Measurements from ENCODE around the gene KCNK16. TPM values are rescaled to one million over a fixed set of nuclear protein-coding genes. Genes with fewer than 3 reads are reported as not detected.

Gene KCNK16
- total and polyA plus RNA-seq, 2 of the 13 experiments (the other 11 are each of a cell fraction or from before 2014, with no cell fraction given) = not detected

DNA sequence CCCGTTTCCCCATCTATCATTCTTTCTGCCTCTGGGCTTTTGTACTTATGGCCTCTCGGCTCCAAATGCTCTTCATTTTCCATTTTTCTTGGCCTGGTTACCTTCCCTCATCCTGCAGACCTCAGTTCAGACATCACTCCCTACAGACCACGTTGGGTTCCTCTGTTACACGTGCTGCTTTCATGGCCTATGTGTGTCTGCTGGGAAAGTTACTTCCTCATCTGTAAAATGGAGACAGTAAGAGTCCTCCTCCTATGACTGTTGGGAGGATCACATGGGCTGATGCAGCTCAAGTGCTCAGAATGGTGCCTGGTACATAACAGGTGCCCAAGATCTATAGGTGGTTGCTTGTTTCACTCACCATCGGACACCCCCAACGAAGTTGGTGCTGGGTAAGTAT is 21.8 kb downstream of the KCNK16 start:
- BruUV-seq (replicated peaks) = no TSS peak
- no peaks in the 10 kb centered on the region for H3K9me3 ChIP-seq (ENCODE audit: low read length)
- in situ Hi-C loops (cut with HindIII; ENCODE audit: extremely low pct_ligation_motif_present, low pct_unique_long_range_greater_than_20kb) = loop anchor here (5.0 to 10.0 kb wide), 2 partner anchors 133 to 296 kb away; no protein-coding TSS in a partner anchor
- H2AFZ ChIP-seq (ENCODE audit: low read length) = no peak overlapping the region
- FAIRE-seq (no peak), DNase-seq (ENCODE audit: low spot score) (no peak), ATAC-seq (no peak)
- H3K27me3 ChIP-seq (ENCODE audit: control insufficient read depth in 1 of 2, insufficient read depth in 2 of 2, low read length in 2 of 2) = peaks cover 0 to 9% of the 10 kb centered on the region in 2 experiments; a peak in 1 of 5 replicates
- no peaks in the 10 kb centered on the region for H3K36me3 ChIP-seq (replicated peaks in 1 of 2; ENCODE audit: control insufficient read depth in 1 of 2, insufficient read depth in 2 of 2, low read length in 2 of 2)
- peaks cover 14% of the 10 kb centered on the region for H3K4me1 ChIP-seq (ENCODE audit: insufficient read depth, low read length)
- no peaks in the 10 kb centered on the region for H4K20me1 ChIP-seq (ENCODE audit: insufficient read depth, low read length)
- H3K4me3 ChIP-seq (replicated peaks in 1 of 3; ENCODE audit: insufficient read depth in 1 of 3, low read depth in 2 of 3, low read length in 3 of 3) = no peak overlapping the region
- TF ChIP-seq, protein P1, sequence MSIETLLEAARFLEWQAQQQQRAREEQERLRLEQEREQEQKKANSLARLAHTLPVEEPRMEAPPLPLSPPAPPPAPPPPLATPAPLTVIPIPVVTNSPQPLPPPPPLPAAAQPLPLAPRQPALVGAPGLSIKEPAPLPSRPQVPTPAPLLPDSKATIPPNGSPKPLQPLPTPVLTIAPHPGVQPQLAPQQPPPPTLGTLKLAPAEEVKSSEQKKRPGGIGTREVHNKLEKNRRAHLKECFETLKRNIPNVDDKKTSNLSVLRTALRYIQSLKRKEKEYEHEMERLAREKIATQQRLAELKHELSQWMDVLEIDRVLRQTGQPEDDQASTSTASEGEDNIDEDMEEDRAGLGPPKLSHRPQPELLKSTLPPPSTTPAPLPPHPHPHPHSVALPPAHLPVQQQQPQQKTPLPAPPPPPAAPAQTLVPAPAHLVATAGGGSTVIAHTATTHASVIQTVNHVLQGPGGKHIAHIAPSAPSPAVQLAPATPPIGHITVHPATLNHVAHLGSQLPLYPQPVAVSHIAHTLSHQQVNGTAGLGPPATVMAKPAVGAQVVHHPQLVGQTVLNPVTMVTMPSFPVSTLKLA (IDR thresholded peaks at IDR 0.05) = peak; percentile 88
- TF ChIP-seq ZNF441 (CRISPR knock-in tag; IDR thresholded peaks at IDR 0.05; ENCODE audit: borderline replicate concordance) = no peak
- CTCF ChIA-PET (ENCODE audit: low intra/inter-chr PET ratio, low total read pairs) = interaction anchor here (4.1 kb wide), 1 partner anchor 134 kb away, joined by 76 read pairs; no protein-coding TSS in a partner anchor
- no peak overlapping the region for H3K4me2 ChIP-seq (ENCODE audit: low read depth, low read length)
- H3K27ac ChIP-seq (ENCODE audit: extremely low read length, insufficient read depth, low read length) = no peak overlapping the region
- H3K79me2 ChIP-seq (ENCODE audit: insufficient read depth, low read length) = no peaks in the 10 kb centered on the region
- WGBS (ENCODE audit: low lambda C conversion rate) = 11% methylated on average over 6 of the region's 6 CpGs
- intact Hi-C loops (cut with micrococcal nuclease; ENCODE audit: unreplicated experiment) = loop anchor here (5.0 kb wide), 1 partner anchor 303 kb away; no protein-coding TSS in a partner anchor
- POLR2A ChIA-PET = no interaction called here
- H3K9ac ChIP-seq (ENCODE audit: insufficient read depth, low read depth, low read length) = no peak overlapping the region

DNA sequence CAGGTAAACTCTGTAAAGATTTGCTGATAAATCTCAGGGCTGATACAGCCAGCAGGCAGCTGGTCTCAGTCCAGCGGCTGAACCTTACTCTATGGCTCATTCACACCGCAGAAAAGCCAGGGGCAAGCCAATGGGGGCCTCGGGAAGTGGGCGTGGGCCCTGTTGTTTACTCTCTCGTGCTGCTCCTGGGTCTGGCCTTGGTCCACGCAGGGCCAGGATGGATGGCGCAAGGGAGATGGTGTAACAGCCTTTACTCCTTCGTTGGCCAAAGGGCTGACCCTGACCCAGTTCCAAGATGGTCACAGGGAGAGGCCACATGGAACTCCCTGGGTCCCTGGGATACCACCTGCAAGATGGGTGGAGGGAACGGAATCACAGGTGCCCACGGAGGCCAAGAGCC is 24.4 kb downstream of the KCNK16 start:
- intact Hi-C loops (cut with micrococcal nuclease; ENCODE audit: unreplicated experiment) (no loop called here), in situ Hi-C loops (cut with HindIII; ENCODE audit: extremely low pct_ligation_motif_present, low pct_unique_long_range_greater_than_20kb) (no loop called here)
- H3K36me3 ChIP-seq (replicated peaks in 1 of 2; ENCODE audit: control insufficient read depth in 1 of 2, insufficient read depth in 2 of 2, low read length in 2 of 2) = no peaks in the 10 kb centered on the region
- WGBS (ENCODE audit: low lambda C conversion rate) = under 1% methylated on average over 9 of the region's 10 CpGs
- DNase-seq (ENCODE audit: low spot score) (peak; percentile 53), FAIRE-seq (peak; percentile 59), ATAC-seq (peak; percentile 89)
- no peak overlapping the region for H3K4me3 ChIP-seq (replicated peaks in 1 of 3; ENCODE audit: insufficient read depth in 1 of 3, low read depth in 2 of 3, low read length in 3 of 3)
- H2AFZ ChIP-seq (ENCODE audit: low read length) = no peak overlapping the region
- BruUV-seq (replicated peaks) = no TSS peak
- H3K4me1 ChIP-seq (ENCODE audit: insufficient read depth, low read length) = peaks cover 14% of the 10 kb centered on the region
- H4K20me1 ChIP-seq (ENCODE audit: insufficient read depth, low read length) = no peaks in the 10 kb centered on the region
- POLR2A ChIA-PET = no interaction called here
- H3K9ac ChIP-seq (ENCODE audit: insufficient read depth, low read depth, low read length) = no peak overlapping the region
- H3K27ac ChIP-seq (ENCODE audit: extremely low read length, insufficient read depth, low read length) = no peak overlapping the region
- no peaks in the 10 kb centered on the region for H3K79me2 ChIP-seq (ENCODE audit: insufficient read depth, low read length)
- H3K4me2 ChIP-seq (ENCODE audit: low read depth, low read length) = no peak overlapping the region
- H3K27me3 ChIP-seq (ENCODE audit: control insufficient read depth in 1 of 2, insufficient read depth in 2 of 2, low read length in 2 of 2) = peaks cover 0 to 9% of the 10 kb centered on the region in 2 experiments; a peak in 1 of 5 replicates
- CTCF ChIA-PET (ENCODE audit: low intra/inter-chr PET ratio, low total read pairs) = no interaction called here
- H3K9me3 ChIP-seq (ENCODE audit: low read length) = no peaks in the 10 kb centered on the region
- TF ChIP-seq, protein P2, sequence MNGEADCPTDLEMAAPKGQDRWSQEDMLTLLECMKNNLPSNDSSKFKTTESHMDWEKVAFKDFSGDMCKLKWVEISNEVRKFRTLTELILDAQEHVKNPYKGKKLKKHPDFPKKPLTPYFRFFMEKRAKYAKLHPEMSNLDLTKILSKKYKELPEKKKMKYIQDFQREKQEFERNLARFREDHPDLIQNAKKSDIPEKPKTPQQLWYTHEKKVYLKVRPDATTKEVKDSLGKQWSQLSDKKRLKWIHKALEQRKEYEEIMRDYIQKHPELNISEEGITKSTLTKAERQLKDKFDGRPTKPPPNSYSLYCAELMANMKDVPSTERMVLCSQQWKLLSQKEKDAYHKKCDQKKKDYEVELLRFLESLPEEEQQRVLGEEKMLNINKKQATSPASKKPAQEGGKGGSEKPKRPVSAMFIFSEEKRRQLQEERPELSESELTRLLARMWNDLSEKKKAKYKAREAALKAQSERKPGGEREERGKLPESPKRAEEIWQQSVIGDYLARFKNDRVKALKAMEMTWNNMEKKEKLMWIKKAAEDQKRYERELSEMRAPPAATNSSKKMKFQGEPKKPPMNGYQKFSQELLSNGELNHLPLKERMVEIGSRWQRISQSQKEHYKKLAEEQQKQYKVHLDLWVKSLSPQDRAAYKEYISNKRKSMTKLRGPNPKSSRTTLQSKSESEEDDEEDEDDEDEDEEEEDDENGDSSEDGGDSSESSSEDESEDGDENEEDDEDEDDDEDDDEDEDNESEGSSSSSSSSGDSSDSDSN (CRISPR knock-in tag; IDR thresholded peaks at IDR 0.05) = peak; percentile 38; the same call in 1 of the 2 replicates
- TF ChIP-seq GLI4 (CRISPR knock-in tag; IDR thresholded peaks at IDR 0.05; ENCODE audit: borderline replicate concordance) (no peak), MZF1 (CRISPR knock-in tag; IDR thresholded peaks at IDR 0.05; ENCODE audit: borderline replicate concordance) (no peak), NFE2L1 (CRISPR knock-in tag; IDR thresholded peaks at IDR 0.05; ENCODE audit: borderline replicate concordance) (no peak)
- TF ChIP-seq, protein P3, sequence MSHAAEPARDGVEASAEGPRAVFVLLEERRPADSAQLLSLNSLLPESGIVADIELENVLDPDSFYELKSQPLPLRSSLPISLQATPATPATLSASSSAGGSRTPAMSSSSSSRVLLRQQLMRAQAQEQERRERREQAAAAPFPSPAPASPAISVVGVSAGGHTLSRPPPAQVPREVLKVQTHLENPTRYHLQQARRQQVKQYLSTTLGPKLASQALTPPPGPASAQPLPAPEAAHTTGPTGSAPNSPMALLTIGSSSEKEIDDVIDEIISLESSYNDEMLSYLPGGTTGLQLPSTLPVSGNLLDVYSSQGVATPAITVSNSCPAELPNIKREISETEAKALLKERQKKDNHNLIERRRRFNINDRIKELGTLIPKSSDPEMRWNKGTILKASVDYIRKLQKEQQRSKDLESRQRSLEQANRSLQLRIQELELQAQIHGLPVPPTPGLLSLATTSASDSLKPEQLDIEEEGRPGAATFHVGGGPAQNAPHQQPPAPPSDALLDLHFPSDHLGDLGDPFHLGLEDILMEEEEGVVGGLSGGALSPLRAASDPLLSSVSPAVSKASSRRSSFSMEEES (CRISPR knock-in tag; IDR thresholded peaks at IDR 0.05) = no peak
- TF ChIP-seq, protein P4, sequence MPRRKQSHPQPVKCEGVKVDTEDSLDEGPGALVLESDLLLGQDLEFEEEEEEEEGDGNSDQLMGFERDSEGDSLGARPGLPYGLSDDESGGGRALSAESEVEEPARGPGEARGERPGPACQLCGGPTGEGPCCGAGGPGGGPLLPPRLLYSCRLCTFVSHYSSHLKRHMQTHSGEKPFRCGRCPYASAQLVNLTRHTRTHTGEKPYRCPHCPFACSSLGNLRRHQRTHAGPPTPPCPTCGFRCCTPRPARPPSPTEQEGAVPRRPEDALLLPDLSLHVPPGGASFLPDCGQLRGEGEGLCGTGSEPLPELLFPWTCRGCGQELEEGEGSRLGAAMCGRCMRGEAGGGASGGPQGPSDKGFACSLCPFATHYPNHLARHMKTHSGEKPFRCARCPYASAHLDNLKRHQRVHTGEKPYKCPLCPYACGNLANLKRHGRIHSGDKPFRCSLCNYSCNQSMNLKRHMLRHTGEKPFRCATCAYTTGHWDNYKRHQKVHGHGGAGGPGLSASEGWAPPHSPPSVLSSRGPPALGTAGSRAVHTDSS (CRISPR knock-in tag; conservative IDR thresholded peaks at IDR 0.05) = no peak

Measured in HepG2 (cell line).